HL-60 (cell line): Measurements from ENCODE around the gene GDI2.
"Not testable (repeated sequence)": the region's sequence is repeated elsewhere in the genome, so short reads cannot be mapped to it uniquely, and the experiment has no call there.

Experiments used
- DNase-seq, 2 experiments: peaks; one replicate each; pipeline ENCODE4 v3.0.0-alpha.2; 2010 to 2020; ENCODE audit warnings: low read depth in 1 of 2, low spot score in 1 of 2
- H3K27ac ChIP-seq: fragments of 250-450 bp; sonication (Bioruptor Pico); replicated peaks from 2 replicates; pipeline ENCODE4 v1.5.1; 2020; ENCODE audit warnings: mild to moderate bottlenecking, moderate library complexity
- H3K27me3 ChIP-seq: fragments of 250-450 bp; sonication (Bioruptor Pico); 2 replicates; pipeline ENCODE4 v1.5.1; 2021; ENCODE audit warnings: mild to moderate bottlenecking, moderate library complexity; ENCODE audit not compliant: insufficient read depth, poor library complexity, severe bottlenecking
- H3K4me3 ChIP-seq: replicated peaks from 2 replicates; pipeline ENCODE4 v1.5.1; 2011; ENCODE audit warnings: mild to moderate bottlenecking, control low read depth, low read length; ENCODE audit not compliant: insufficient read depth
- CTCF ChIP-seq: IDR thresholded peaks from one replicate; pipeline ENCODE4 v1.5.1; 2011; ENCODE audit warnings: low read length, control low read depth, inconsistent platforms; ENCODE audit not compliant: insufficient read depth
- GABPA ChIP-seq: IDR thresholded peaks from 2 replicates; pipeline ENCODE4 v1.6.1; 2012; ENCODE audit warnings: low read depth
- POLR2AphosphoS5 ChIP-seq: IDR thresholded peaks from 2 replicates; pipeline ENCODE4 v1.6.1; 2012; ENCODE audit warnings: low read depth
- REST ChIP-seq: IDR thresholded peaks from 2 replicates; pipeline ENCODE4 v1.6.1; 2012; ENCODE audit warnings: low read depth; ENCODE audit not compliant: insufficient replicate concordance
- SPI1 ChIP-seq: IDR thresholded peaks from 2 replicates; pipeline ENCODE4 v1.6.1; 2012; ENCODE audit warnings: low read depth, mild to moderate bottlenecking, borderline replicate concordance

The GDI2 gene

GRCh38 chr10:5810225-5810624 lies 3.0 kb downstream of the GDI2 start:
- DNase-seq, result no peak
- Histone ChIP-seq H3K4me3 (0 out of 2 replicates have a peak overlapping the region, but pooled peaks have one; percentile 6), H3K27me3 (no peaks in the 10 kb centered on the region), H3K27ac (peak overlapping the region; percentile 46)
- TF ChIP-seq GABPA (no peak), SPI1 (no peak), CTCF (no peak), POLR2AphosphoS5 (no peak), REST (no peak)

GRCh38 chr10:5809527-5810154 lies 3.6 kb downstream of the GDI2 start:
- H3K4me3 ChIP-seq, result no peak overlapping the region
- no peaks in the 10 kb centered on the region for H3K27me3 ChIP-seq
- no peak overlapping the region for H3K27ac ChIP-seq
- DNase-seq, result no peak
- TF ChIP-seq SPI1, result no peak
- TF ChIP-seq GABPA, result no peak
- no peak for TF ChIP-seq REST
- no peak for TF ChIP-seq POLR2AphosphoS5

- H3K27me3 ChIP-seq, H3K27ac ChIP-seq, DNase-seq, H3K4me3 ChIP-seq: not testable (repeated sequence)
These were observed 4.3 kb downstream of the GDI2 start for GRCh38 chr10:5808783-5809392.

GRCh38 chr10:5806745-5807144 lies 6.5 kb downstream of the GDI2 start:
- DNase-seq, result no peak
- H3K27ac ChIP-seq, result no peak overlapping the region
- no peaks in the 10 kb centered on the region for H3K27me3 ChIP-seq
- H3K4me3 ChIP-seq, result no peak overlapping the region
- TF ChIP-seq CTCF, result no peak
- no peak for TF ChIP-seq POLR2AphosphoS5
- TF ChIP-seq REST, result no peak
- TF ChIP-seq SPI1, result no peak
- TF ChIP-seq GABPA, result no peak
